Measurements from ENCODE around the gene RUVBL2. TPM values are rescaled to one million over a fixed set of nuclear protein-coding genes. Genes with fewer than 3 reads are reported as not detected.
"Not testable (repeated sequence)": the region's sequence is repeated elsewhere in the genome, so short reads cannot be mapped to it uniquely, and the experiment has no call there.

Gene RUVBL2
- total and polyA plus RNA-seq, 9 donors = 11.4 to 101 (median 53.4) TPM

DNA sequence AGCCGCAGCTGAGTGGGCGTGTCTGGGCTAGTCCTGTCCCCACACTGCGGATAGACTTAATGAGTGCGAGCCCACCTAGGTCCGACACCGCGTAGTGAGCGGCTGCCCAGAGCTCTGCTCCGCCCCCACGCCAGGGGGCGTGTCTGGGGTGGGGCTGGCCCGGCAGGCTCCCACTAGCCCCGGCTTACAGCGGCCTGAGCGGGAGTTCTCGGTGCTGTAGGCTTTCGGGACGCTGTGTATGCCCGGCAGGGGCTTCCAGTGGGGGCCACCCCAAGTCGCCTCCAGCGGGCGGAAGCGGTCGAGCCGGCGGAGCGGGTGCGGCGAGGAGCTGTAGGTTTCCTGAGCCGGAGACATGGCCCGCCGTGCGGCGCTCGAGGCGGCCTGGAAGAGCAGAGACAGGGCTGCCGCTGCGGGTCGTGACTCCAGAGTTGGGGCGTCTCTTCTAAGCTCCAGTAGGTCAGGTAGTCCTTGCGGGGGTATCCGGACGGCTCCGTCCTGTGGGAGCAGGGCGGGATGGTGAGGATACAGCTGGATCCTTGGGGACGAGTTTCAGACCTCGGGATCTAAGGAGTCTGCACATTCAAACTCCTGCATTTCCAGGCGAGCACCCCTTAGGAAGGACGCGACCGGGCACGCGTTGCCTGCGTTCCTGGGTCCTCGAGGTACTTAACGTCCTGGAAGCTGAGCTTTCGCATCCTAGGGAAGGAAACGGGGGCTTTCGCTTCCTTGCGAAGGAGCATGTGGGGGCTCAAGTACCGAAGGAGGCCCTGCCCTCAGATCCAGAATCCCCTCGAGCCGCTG lies 62.6 kb downstream of the RUVBL2 start:
- Histone ChIP-seq H3K36me3 (no peaks in the 10 kb centered on the region), H3K9me3 (no peaks in the 10 kb centered on the region), H3K4me3 (peak overlapping the region; percentile 33), H3K27me3 (no peaks in the 10 kb centered on the region), H3K27ac (no peak overlapping the region), H3K4me1 (ENCODE audit: insufficient read depth) (peaks cover 2% of the 10 kb centered on the region)
- intact Hi-C loops (cut with DNase I) = no loop called here
- WGBS, 3 donors = 0% methylated on average over 54 to 63 of the region's 63 CpGs
- peak in 1 of 3 donors; percentile 17 for TF ChIP-seq CTCF (IDR thresholded peaks at IDR 0.05)
- TF ChIP-seq POLR2A (IDR thresholded peaks at IDR 0.05) = no peak
- TF ChIP-seq EP300 (IDR thresholded peaks at IDR 0.05) = no peak
- DNase-seq = peak; percentile 23 to 65 (median 50)

DNA sequence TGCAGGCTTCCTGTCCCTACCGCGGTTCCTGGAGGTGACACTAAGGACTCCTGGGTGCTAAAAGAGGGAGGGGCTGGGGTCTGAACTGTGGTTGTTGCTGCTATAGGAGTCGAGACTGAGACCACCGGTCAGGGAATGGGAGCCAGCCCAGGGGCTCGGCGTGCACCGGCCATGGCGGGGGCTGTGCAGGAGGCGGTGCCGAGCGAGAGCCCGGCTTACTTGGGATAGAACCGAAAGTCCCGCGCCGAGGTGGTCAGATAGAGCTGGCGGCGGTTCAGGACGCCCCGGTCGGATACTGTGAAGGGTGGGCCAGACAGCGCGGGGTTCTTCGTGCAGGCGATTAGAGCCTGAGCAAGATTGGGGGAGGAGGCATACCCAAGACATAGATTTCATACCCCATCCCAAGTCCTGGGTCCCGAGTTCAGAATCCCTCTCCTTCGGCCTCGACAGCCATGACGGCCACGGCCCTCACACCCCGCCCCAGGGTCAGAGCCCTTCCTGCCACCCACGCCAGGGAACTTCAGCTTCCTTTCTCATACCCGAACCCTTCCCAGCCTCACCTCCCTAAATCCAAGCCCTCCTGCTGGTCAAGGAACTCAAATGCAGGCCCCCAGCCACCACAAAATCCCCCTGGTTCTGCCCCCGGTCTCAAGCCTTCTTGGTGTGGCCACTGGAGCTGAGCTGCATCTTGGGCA lies 63.4 kb downstream of the RUVBL2 start:
- H3K27ac ChIP-seq; H3K36me3 ChIP-seq; H3K9me3 ChIP-seq; intact Hi-C loops (cut with DNase I); H3K4me1 ChIP-seq (ENCODE audit: insufficient read depth); H3K27me3 ChIP-seq: not testable (repeated sequence)
- WGBS, 3 donors = 2 to 7% (median 3%) methylated on average over 19 to 34 of the region's 34 CpGs
- peak overlapping the region; percentile 33 for H3K4me3 ChIP-seq
- peak in 1 of 5 donors; percentile 47 for DNase-seq

DNA sequence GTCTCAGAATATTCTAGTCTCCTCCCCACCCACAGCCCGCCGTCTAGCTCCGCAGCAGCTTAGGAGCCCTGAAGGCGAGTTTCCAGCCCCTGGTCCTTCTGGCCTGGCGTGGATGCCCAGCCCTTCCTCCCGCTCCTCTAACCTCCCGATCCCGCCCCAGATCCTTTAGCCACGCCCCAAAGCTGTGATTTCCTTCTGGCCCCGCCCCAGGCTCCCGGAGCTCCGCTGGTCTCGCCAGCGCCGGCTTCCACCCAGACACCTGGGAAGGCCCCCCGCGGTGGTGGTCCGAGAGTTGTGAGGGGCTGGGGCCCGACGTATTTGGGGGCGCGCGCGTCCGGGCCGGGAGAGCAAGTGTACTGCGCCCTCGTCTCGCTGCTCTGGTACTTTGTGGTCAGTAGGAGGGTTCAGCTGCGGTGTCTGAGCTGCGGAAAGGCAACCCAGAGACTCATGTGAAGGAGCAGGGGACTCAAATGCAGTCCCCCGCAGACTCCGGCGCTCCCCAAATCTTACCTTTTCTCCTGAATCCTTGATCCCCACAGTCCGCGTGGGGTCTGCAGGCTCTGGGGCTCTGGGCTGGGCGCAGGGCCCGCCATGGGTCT lies 64.0 kb downstream of the RUVBL2 start, which contains the start of gene CGB7:
CGB7 (minus strand) TSS at position 114 of the 599 bp plus-strand sequence. CDS start 2,374 bp downstream, outside the sequence.
- Histone ChIP-seq H3K27me3 (no peaks in the 10 kb centered on the region), H3K27ac (no peak within 1 kb of the TSS), H3K9me3 (no peaks in the 10 kb centered on the region), H3K4me3 (peak within 1 kb of the TSS; percentile 33), H3K4me1 (ENCODE audit: insufficient read depth) (peaks cover 2% of the 10 kb centered on the region), H3K36me3 (no peaks in the 10 kb centered on the region)
- TF ChIP-seq EP300 (IDR thresholded peaks at IDR 0.05) = no peak
- no peak for TF ChIP-seq CTCF (IDR thresholded peaks at IDR 0.05)
- TF ChIP-seq POLR2A (IDR thresholded peaks at IDR 0.05) = no peak
- 2 to 6% (median 3%) methylated on average over 38 of the region's 38 CpGs for WGBS, 3 donors
- intact Hi-C loops (cut with DNase I) = no loop called here
- peak; percentile 56 to 79 (median 72) for DNase-seq

DNA sequence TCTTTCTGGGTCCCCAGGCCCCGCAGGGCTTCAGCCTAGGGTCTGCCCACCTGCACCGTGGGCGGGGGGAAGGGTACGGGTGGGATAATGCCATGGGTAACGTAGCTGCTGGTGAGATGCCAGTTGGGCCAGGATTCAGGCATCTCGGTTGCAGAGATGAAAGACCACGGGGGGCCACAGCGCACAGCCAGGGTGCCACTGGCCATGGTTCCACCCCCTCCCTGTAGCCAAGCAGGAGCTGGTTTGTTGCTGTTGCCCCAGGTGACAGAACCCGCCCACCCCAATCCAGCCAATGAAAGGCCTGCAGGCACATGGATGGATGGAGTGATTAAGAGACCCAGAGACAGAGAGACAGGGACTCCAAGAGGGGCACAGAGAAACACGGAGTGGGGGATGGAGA lies 64.9 kb downstream of the RUVBL2 start:
- H3K9me3 ChIP-seq = no peaks in the 10 kb centered on the region
- TF ChIP-seq EP300 (IDR thresholded peaks at IDR 0.05) = no peak
- no peak for TF ChIP-seq POLR2A (IDR thresholded peaks at IDR 0.05)
- no peak for TF ChIP-seq CTCF (IDR thresholded peaks at IDR 0.05)
- no peaks in the 10 kb centered on the region for H3K27me3 ChIP-seq
- H3K4me1 ChIP-seq (ENCODE audit: insufficient read depth) = peaks cover 2% of the 10 kb centered on the region
- H3K4me3 ChIP-seq = no peak overlapping the region
- DNase-seq = no peak
- H3K36me3 ChIP-seq = no peaks in the 10 kb centered on the region
- WGBS, 3 donors = 29 to 46% (median 45%) methylated on average over 10 of the region's 10 CpGs
- H3K27ac ChIP-seq = no peak overlapping the region
- intact Hi-C loops (cut with DNase I) = no loop called here
